DND-41 (cell line): ENCODE data around the gene NR1D2.

Experiments used
- CTCF ChIP-seq: IDR thresholded peaks from 2 replicates; pipeline ENCODE4 v1.5.1; 2012; ENCODE audit warnings: borderline replicate concordance, low read length, moderate library complexity, mild to moderate bottlenecking; ENCODE audit not compliant: poor library complexity, severe bottlenecking; ENCODE audit errors: extremely low read depth
- EZH2 ChIP-seq: IDR thresholded peaks from 3 replicates; pipeline ENCODE4 v1.6.1; 2012; ENCODE audit warnings: borderline replicate concordance, low read depth, mild to moderate bottlenecking, moderate library complexity, low read length, inconsistent platforms; ENCODE audit not compliant: severe bottlenecking

GRCh38 chr3:23976555-23976954 is 31.5 kb downstream of the NR1D2 start:
- TF ChIP-seq CTCF = no peak
- TF ChIP-seq EZH2 = no peak
